HepG2 (cell line): ENCODE results near the gene MTMR4. TPM values are rescaled to one million over a fixed set of nuclear protein-coding genes. Genes with fewer than 3 reads are reported as not detected.

ENCODE experiments used
- ARNT ChIP-seq: fragments of 450-650 bp; IDR thresholded peaks from 2 replicates; pipeline ENCODE4 v1.6.1; 2017
- BRD4 ChIP-seq: sonication (generic); formaldehyde crosslinking; IDR thresholded peaks from 2 replicates; pipeline ENCODE4 v1.4.0; 2020; ENCODE audit warnings: missing genetic modification reagents
- CBFB ChIP-seq: sonication (generic); formaldehyde crosslinking; IDR thresholded peaks from 2 replicates; pipeline ENCODE4 v1.4.0; 2020; ENCODE audit warnings: missing genetic modification reagents
- KLF12 ChIP-seq: sonication (generic); formaldehyde crosslinking; IDR thresholded peaks from 2 replicates; pipeline ENCODE4 v1.4.0; 2020; ENCODE audit warnings: missing genetic modification reagents, borderline replicate concordance
- MAZ ChIP-seq, 2 experiments: sonication (generic) in 1 of 2; formaldehyde crosslinking in 1 of 2; IDR thresholded peaks; 2 replicates each; pipeline versions ENCODE4 v1.5.0 to v1.6.1; 2012 to 2020; ENCODE audit warnings: low read depth in 2 of 2, mild to moderate bottlenecking in 2 of 2, borderline replicate concordance in 1 of 2, improper control_type of control experiment in 1 of 2, low read length in 1 of 2, missing genetic modification reagents in 1 of 2, moderate library complexity in 1 of 2
- MXD4 ChIP-seq: IDR thresholded peaks from 2 replicates; pipeline ENCODE4 v1.6.1; 2016; ENCODE audit warnings: mild to moderate bottlenecking, missing biosample characterization, missing genetic modification reagents
- NR2F1 ChIP-seq, 2 experiments: fragments of 450-650 bp in 1 of 2; formaldehyde crosslinking in 1 of 2; IDR thresholded peaks; 2 replicates each; pipeline versions ENCODE4 v1.5.0 to v1.6.1; 2016 to 2020; ENCODE audit warnings: mild to moderate bottlenecking in 1 of 2, missing compliant biosample characterization in 1 of 2, missing genetic modification reagents in 1 of 2, moderate library complexity in 1 of 2
- NRL ChIP-seq: sonication (generic); formaldehyde crosslinking; IDR thresholded peaks from 2 replicates; pipeline ENCODE4 v1.5.0; 2020; ENCODE audit warnings: missing genetic modification reagents, mild to moderate bottlenecking, moderate library complexity, borderline replicate concordance
- PHF8 ChIP-seq: sonication (generic); formaldehyde crosslinking; IDR thresholded peaks from 2 replicates; pipeline ENCODE4 v1.5.0; 2020; ENCODE audit warnings: missing genetic modification reagents
- SP1 ChIP-seq, 2 experiments: fragments of 450-650 bp in 1 of 2; sonication (generic) in 1 of 2; formaldehyde crosslinking in 1 of 2; IDR thresholded peaks; 2 replicates each; pipeline versions ENCODE4 v1.4.0 to v1.6.1; 2016 to 2020; ENCODE audit warnings: missing genetic modification reagents in 1 of 2
- THAP11 ChIP-seq: IDR thresholded peaks from 2 replicates; pipeline ENCODE4 v1.6.1; 2016; ENCODE audit warnings: missing biosample characterization, missing genetic modification reagents
- ZFP36L1 ChIP-seq: sonication (generic); formaldehyde crosslinking; IDR thresholded peaks from 2 replicates; pipeline ENCODE4 v1.8.0; 2022; ENCODE audit warnings: mild to moderate bottlenecking, missing genetic modification reagents, moderate library complexity
- ZNF644 ChIP-seq: IDR thresholded peaks from 2 replicates; pipeline ENCODE4 v1.6.1; 2016; ENCODE audit warnings: low read depth
- ZNF777 ChIP-seq: sonication (generic); formaldehyde crosslinking; IDR thresholded peaks from 2 replicates; pipeline ENCODE4 v1.4.0; 2020; ENCODE audit warnings: missing genetic modification reagents
- ZNF788 ChIP-seq: sonication (generic); formaldehyde crosslinking; IDR thresholded peaks from 2 replicates; pipeline ENCODE4 v1.5.0; 2020; ENCODE audit warnings: mild to moderate bottlenecking, missing genetic modification reagents, borderline replicate concordance
- ZSCAN12 ChIP-seq: sonication (generic); formaldehyde crosslinking; IDR thresholded peaks from 2 replicates; pipeline ENCODE4 v1.9.0; 2021; ENCODE audit warnings: mild to moderate bottlenecking, missing genetic modification reagents
- ZSCAN20 ChIP-seq: sonication (generic); formaldehyde crosslinking; IDR thresholded peaks from 2 replicates; pipeline ENCODE4 v1.4.0; 2020; ENCODE audit warnings: missing genetic modification reagents, mild to moderate bottlenecking, borderline replicate concordance
- polyA plus RNA-seq, 8 experiments: library from polyadenylated mRNA; depleted of rRNA in 3 of 8; stranded (reverse) in 7 of 8; unstranded in 1 of 8; fragments of >200 nt; fragmentation: Illumina TruSeq in 4 of 8; extraction: Trizol in 4 of 8; gene quantifications; 2 replicates each; pipeline versions ENCODE4 v1.2.1 to v1.2.3, GENCODE V29; 2011 to 2016; ENCODE audit warnings: low read depth in 4 of 8, missing spikeins in 1 of 8, mixed read lengths in 1 of 8; ENCODE audit not compliant: insufficient read depth in 1 of 8
- total RNA-seq, 5 experiments: library from RNA; depleted of rRNA; stranded (reverse); fragments of >200 nt; fragmentation: Illumina TruSeq; extraction: Trizol; gene quantifications; 2 replicates each; pipeline ENCODE4 v1.2.3, GENCODE V29; 2016; ENCODE audit warnings: low read depth in 1 of 5
- TF ChIP-seq, protein P1 (sequence below): sonication (generic); formaldehyde crosslinking; IDR thresholded peaks from 2 replicates; pipeline ENCODE4 v1.4.0; 2020; ENCODE audit warnings: missing genetic modification reagents
- TF ChIP-seq, protein P2 (sequence below): sonication (generic); formaldehyde crosslinking; IDR thresholded peaks from 2 replicates; pipeline ENCODE4 v1.8.0; 2022; ENCODE audit warnings: mild to moderate bottlenecking, missing genetic modification reagents, moderate library complexity
- TF ChIP-seq, protein P3 (sequence below): sonication (generic); formaldehyde crosslinking; IDR thresholded peaks from 2 replicates; pipeline ENCODE4 v1.4.0; 2020; ENCODE audit warnings: missing genetic modification reagents

The MTMR4 gene
- total and polyA plus RNA-seq, 2 of the 13 experiments (the other 11 are each of a cell fraction or from before 2014, with no cell fraction given) = 62.5 to 65.1 TPM

DNA sequence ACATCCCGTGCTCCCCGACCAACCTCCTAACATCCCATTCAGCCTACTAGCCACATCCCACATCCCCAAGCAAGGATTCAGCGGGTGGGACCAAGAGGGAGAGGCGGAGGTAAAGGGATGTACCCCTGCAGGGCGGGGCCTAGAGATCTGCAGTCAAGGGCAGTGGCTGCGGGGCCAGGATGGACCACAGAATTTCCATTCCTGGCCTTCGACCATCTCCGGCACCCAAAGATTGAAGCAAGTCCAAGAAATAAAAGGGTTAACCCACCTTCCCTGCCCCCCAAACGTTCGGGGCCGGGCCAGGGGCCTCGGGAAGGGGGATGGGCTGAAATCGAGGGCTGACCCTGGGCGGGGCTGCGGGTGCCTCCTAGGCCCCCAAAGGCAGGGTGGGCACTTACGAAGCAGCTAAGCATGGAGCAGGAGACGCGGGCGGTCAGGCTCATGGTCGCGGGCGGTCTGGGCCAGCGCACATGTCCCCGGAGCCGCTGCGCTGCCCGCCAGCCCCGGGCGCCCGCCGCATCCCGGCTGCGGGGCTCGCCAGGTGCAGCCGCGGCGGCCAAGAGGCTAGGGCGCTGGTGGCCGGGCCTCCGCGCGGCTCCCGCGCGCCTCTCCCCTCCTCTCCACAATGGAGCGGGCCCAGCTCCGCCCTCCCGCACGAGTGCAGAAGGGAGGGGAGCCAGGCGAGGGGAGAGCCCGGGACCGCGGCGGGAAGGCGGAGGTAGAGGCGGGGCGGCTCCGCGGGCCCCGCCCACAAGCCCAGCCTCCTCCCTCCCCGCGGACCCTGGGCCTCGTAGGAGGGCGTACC is at the start of gene MTMR4 (continued):
- TF ChIP-seq, protein P1, sequence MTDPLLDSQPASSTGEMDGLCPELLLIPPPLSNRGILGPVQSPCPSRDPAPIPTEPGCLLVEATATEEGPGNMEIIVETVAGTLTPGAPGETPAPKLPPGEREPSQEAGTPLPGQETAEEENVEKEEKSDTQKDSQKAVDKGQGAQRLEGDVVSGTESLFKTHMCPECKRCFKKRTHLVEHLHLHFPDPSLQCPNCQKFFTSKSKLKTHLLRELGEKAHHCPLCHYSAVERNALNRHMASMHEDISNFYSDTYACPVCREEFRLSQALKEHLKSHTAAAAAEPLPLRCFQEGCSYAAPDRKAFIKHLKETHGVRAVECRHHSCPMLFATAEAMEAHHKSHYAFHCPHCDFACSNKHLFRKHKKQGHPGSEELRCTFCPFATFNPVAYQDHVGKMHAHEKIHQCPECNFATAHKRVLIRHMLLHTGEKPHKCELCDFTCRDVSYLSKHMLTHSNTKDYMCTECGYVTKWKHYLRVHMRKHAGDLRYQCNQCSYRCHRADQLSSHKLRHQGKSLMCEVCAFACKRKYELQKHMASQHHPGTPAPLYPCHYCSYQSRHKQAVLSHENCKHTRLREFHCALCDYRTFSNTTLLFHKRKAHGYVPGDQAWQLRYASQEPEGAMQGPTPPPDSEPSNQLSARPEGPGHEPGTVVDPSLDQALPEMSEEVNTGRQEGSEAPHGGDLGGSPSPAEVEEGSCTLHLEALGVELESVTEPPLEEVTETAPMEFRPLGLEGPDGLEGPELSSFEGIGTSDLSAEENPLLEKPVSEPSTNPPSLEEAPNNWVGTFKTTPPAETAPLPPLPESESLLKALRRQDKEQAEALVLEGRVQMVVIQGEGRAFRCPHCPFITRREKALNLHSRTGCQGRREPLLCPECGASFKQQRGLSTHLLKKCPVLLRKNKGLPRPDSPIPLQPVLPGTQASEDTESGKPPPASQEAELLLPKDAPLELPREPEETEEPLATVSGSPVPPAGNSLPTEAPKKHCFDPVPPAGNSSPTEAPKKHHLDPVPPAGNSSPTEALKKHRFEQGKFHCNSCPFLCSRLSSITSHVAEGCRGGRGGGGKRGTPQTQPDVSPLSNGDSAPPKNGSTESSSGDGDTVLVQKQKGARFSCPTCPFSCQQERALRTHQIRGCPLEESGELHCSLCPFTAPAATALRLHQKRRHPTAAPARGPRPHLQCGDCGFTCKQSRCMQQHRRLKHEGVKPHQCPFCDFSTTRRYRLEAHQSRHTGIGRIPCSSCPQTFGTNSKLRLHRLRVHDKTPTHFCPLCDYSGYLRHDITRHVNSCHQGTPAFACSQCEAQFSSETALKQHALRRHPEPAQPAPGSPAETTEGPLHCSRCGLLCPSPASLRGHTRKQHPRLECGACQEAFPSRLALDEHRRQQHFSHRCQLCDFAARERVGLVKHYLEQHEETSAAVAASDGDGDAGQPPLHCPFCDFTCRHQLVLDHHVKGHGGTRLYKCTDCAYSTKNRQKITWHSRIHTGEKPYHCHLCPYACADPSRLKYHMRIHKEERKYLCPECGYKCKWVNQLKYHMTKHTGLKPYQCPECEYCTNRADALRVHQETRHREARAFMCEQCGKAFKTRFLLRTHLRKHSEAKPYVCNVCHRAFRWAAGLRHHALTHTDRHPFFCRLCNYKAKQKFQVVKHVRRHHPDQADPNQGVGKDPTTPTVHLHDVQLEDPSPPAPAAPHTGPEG (CRISPR knock-in tag) = peak; percentile 73; the same call in 1 of the 2 replicates
- TF ChIP-seq, protein P2, sequence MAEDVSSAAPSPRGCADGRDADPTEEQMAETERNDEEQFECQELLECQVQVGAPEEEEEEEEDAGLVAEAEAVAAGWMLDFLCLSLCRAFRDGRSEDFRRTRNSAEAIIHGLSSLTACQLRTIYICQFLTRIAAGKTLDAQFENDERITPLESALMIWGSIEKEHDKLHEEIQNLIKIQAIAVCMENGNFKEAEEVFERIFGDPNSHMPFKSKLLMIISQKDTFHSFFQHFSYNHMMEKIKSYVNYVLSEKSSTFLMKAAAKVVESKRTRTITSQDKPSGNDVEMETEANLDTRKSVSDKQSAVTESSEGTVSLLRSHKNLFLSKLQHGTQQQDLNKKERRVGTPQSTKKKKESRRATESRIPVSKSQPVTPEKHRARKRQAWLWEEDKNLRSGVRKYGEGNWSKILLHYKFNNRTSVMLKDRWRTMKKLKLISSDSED (CRISPR knock-in tag) = no peak
- 0 out of 2 replicates have a peak, but pooled peaks have one; percentile 29 for TF ChIP-seq CBFB (CRISPR knock-in tag)
- peak; percentile 49; the same call in 1 of the 2 replicates for TF ChIP-seq THAP11 (CRISPR knock-in tag)
- no peak for TF ChIP-seq ZNF644
- TF ChIP-seq ZNF788 (CRISPR knock-in tag) = peak; percentile 60; the same call in 1 of the 2 replicates
- no peak for TF ChIP-seq ZSCAN12 (CRISPR knock-in tag)
- TF ChIP-seq, protein P3, sequence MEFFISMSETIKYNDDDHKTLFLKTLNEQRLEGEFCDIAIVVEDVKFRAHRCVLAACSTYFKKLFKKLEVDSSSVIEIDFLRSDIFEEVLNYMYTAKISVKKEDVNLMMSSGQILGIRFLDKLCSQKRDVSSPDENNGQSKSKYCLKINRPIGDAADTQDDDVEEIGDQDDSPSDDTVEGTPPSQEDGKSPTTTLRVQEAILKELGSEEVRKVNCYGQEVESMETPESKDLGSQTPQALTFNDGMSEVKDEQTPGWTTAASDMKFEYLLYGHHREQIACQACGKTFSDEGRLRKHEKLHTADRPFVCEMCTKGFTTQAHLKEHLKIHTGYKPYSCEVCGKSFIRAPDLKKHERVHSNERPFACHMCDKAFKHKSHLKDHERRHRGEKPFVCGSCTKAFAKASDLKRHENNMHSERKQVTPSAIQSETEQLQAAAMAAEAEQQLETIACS (CRISPR knock-in tag) = no peak
- peak; percentile 44; the same call in 1 of the 2 replicates for TF ChIP-seq ZFP36L1 (CRISPR knock-in tag)
- no peak for TF ChIP-seq ARNT
- no peak for TF ChIP-seq KLF12 (CRISPR knock-in tag)
- no peak for TF ChIP-seq NRL (CRISPR knock-in tag)
- peak; percentile 57; the same call in 1 of the 2 replicates for TF ChIP-seq PHF8
- TF ChIP-seq MXD4 = 0 out of 2 replicates have a peak, but pooled peaks have one; percentile 26
- TF ChIP-seq BRD4 (CRISPR knock-in tag) = 0 out of 2 replicates have a peak, but pooled peaks have one; percentile 35
- TF ChIP-seq ZNF777 (CRISPR knock-in tag) = no peak
- peak; percentile 92 for TF ChIP-seq MAZ (IDR thresholded peaks at IDR 0.05; ENCODE audit: borderline replicate concordance, low read depth, low read length)
- peak; percentile 92 for TF ChIP-seq MAZ (CRISPR knock-in tag; IDR thresholded peaks at IDR 0.05; ENCODE audit: low read depth)
- peak; percentile 38; the same call in 1 of the 2 replicates for TF ChIP-seq ZSCAN20 (CRISPR knock-in tag)
- TF ChIP-seq SP1 (IDR thresholded peaks at IDR 0.05) = no peak
- TF ChIP-seq SP1 (CRISPR knock-in tag; IDR thresholded peaks at IDR 0.05) = peak; percentile 89
- TF ChIP-seq NR2F1 (CRISPR knock-in tag; IDR thresholded peaks at IDR 0.05) = no peak
